ENCODE measurements around the gene LDLRAD1. TPM values are rescaled to one million over a fixed set of nuclear protein-coding genes. Genes with fewer than 3 reads are reported as not detected.
"Not testable (repeated sequence)": the region's sequence is repeated elsewhere in the genome, so short reads cannot be mapped to it uniquely, and the experiment has no call there.

Gene LDLRAD1
- total RNA-seq, 1 experiment from 2014 or later = not detected

GRCh38 chr1:54007613-54008012 is 10.4 kb downstream of the LDLRAD1 start:
- ChIA-PET POLR2A (ENCODE audit: low non-redundant PET) (no interaction called here), CTCF (no interaction called here)
- no peaks in the 10 kb centered on the region for H3K4me1 ChIP-seq (ENCODE audit: insufficient read depth, low read length, poor library complexity, severe bottlenecking)
- BruUV-seq (replicated peaks) = no TSS peak
- no peaks in the 10 kb centered on the region for H3K36me3 ChIP-seq (ENCODE audit: insufficient read depth, low read length, poor library complexity, severe bottlenecking)
- H3K4me3 ChIP-seq (ENCODE audit: low read depth, low read length, poor library complexity, severe bottlenecking) = no peak overlapping the region
- H3K27me3 ChIP-seq (replicated peaks; ENCODE audit: insufficient read depth, low read depth, low read length, poor library complexity) = no peaks in the 10 kb centered on the region
- no peaks in the 10 kb centered on the region for H3K9me3 ChIP-seq (ENCODE audit: low read depth, low read length, poor library complexity, severe bottlenecking)
- intact Hi-C loops (cut with micrococcal nuclease; ENCODE audit: unreplicated experiment) = no loop called here
- TF ChIP-seq EZH2 (IDR thresholded peaks at IDR 0.05; ENCODE audit: borderline replicate concordance, low read depth, low read length, poor library complexity, severe bottlenecking) (no peak), CTCF (conservative IDR thresholded peaks at IDR 0.05; ENCODE audit: low read depth, low read length) (no peak)
- H3K27ac ChIP-seq (ENCODE audit: low read depth, low read length, poor library complexity, severe bottlenecking) = no peak overlapping the region
- DNase-seq (ENCODE audit: low spot score) = no peak

- Histone ChIP-seq H3K4me1 (ENCODE audit: insufficient read depth, low read length, poor library complexity, severe bottlenecking) (no peaks in the 10 kb centered on the region), H3K27ac (ENCODE audit: low read depth, low read length, poor library complexity, severe bottlenecking) (no peak overlapping the region), H3K4me3 (ENCODE audit: low read depth, low read length, poor library complexity, severe bottlenecking) (no peak overlapping the region), H3K9me3 (ENCODE audit: low read depth, low read length, poor library complexity, severe bottlenecking) (no peaks in the 10 kb centered on the region), H3K36me3 (ENCODE audit: insufficient read depth, low read length, poor library complexity, severe bottlenecking) (no peaks in the 10 kb centered on the region), H3K27me3 (replicated peaks; ENCODE audit: insufficient read depth, low read depth, low read length, poor library complexity) (no peaks in the 10 kb centered on the region)
- intact Hi-C loops (cut with micrococcal nuclease; ENCODE audit: unreplicated experiment) = no loop called here
- ChIA-PET POLR2A (ENCODE audit: low non-redundant PET) (no interaction called here), CTCF (no interaction called here)
- TF ChIP-seq CTCF (conservative IDR thresholded peaks at IDR 0.05; ENCODE audit: low read depth, low read length) (no peak), EZH2 (IDR thresholded peaks at IDR 0.05; ENCODE audit: borderline replicate concordance, low read depth, low read length, poor library complexity, severe bottlenecking) (no peak)
- BruUV-seq (replicated peaks) = no TSS peak
- DNase-seq (ENCODE audit: low spot score) = no peak
Observed at GRCh38 chr1:54006508-54006907, 11.5 kb downstream of the LDLRAD1 start.

- intact Hi-C loops (cut with micrococcal nuclease; ENCODE audit: unreplicated experiment) = no loop called here
- TF ChIP-seq EZH2 (IDR thresholded peaks at IDR 0.05; ENCODE audit: borderline replicate concordance, low read depth, low read length, poor library complexity, severe bottlenecking) (no peak), CTCF (conservative IDR thresholded peaks at IDR 0.05; ENCODE audit: low read depth, low read length) (no peak)
- Histone ChIP-seq H3K9me3 (ENCODE audit: low read depth, low read length, poor library complexity, severe bottlenecking) (no peaks in the 10 kb centered on the region), H3K27me3 (replicated peaks; ENCODE audit: insufficient read depth, low read depth, low read length, poor library complexity) (no peaks in the 10 kb centered on the region), H3K4me3 (ENCODE audit: low read depth, low read length, poor library complexity, severe bottlenecking) (no peak overlapping the region), H3K4me1 (ENCODE audit: insufficient read depth, low read length, poor library complexity, severe bottlenecking) (no peaks in the 10 kb centered on the region), H3K27ac (ENCODE audit: low read depth, low read length, poor library complexity, severe bottlenecking) (no peak overlapping the region), H3K36me3 (ENCODE audit: insufficient read depth, low read length, poor library complexity, severe bottlenecking) (no peaks in the 10 kb centered on the region)
- CTCF ChIA-PET = no interaction called here
- DNase-seq (ENCODE audit: low spot score) = no peak
- BruUV-seq (replicated peaks) = no TSS peak
- POLR2A ChIA-PET (ENCODE audit: low non-redundant PET) = no interaction called here
Observed at GRCh38 chr1:54004481-54005049, 13.4 kb downstream of the LDLRAD1 start.

- H3K9me3 ChIP-seq (ENCODE audit: low read depth, low read length, poor library complexity, severe bottlenecking); H3K36me3 ChIP-seq (ENCODE audit: insufficient read depth, low read length, poor library complexity, severe bottlenecking); BruUV-seq (replicated peaks); CTCF ChIA-PET; intact Hi-C loops (cut with micrococcal nuclease; ENCODE audit: unreplicated experiment); H3K4me1 ChIP-seq (ENCODE audit: insufficient read depth, low read length, poor library complexity, severe bottlenecking); H3K27me3 ChIP-seq (replicated peaks; ENCODE audit: insufficient read depth, low read depth, low read length, poor library complexity); H3K4me3 ChIP-seq (ENCODE audit: low read depth, low read length, poor library complexity, severe bottlenecking); POLR2A ChIA-PET (ENCODE audit: low non-redundant PET); H3K27ac ChIP-seq (ENCODE audit: low read depth, low read length, poor library complexity, severe bottlenecking); DNase-seq (ENCODE audit: low spot score): not testable (repeated sequence)
Observed at GRCh38 chr1:54003750-54004480, 14.1 kb downstream of the LDLRAD1 start.

Data from A673 (cell line).